Measurements from ENCODE around the gene DDX19B.

GRCh38 chr16:70348991-70349390 is 50.0 kb downstream of the DDX19B start:
- TF ChIP-seq, protein P1, sequence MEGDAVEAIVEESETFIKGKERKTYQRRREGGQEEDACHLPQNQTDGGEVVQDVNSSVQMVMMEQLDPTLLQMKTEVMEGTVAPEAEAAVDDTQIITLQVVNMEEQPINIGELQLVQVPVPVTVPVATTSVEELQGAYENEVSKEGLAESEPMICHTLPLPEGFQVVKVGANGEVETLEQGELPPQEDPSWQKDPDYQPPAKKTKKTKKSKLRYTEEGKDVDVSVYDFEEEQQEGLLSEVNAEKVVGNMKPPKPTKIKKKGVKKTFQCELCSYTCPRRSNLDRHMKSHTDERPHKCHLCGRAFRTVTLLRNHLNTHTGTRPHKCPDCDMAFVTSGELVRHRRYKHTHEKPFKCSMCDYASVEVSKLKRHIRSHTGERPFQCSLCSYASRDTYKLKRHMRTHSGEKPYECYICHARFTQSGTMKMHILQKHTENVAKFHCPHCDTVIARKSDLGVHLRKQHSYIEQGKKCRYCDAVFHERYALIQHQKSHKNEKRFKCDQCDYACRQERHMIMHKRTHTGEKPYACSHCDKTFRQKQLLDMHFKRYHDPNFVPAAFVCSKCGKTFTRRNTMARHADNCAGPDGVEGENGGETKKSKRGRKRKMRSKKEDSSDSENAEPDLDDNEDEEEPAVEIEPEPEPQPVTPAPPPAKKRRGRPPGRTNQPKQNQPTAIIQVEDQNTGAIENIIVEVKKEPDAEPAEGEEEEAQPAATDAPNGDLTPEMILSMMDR (conservative IDR thresholded peaks at IDR 0.05), result no peak
- no peak for TF ChIP-seq ZFX (IDR thresholded peaks at IDR 0.05)
